Muscle of back (tissue), 13 donors: ENCODE measurements around the gene RBM44. TPM values are rescaled to one million over a fixed set of nuclear protein-coding genes. Genes with fewer than 3 reads are reported as not detected.
"Not testable (repeated sequence)": the region's sequence is repeated elsewhere in the genome, so short reads cannot be mapped to it uniquely, and the experiment has no call there.

ENCODE experiments used
- DNase-seq, 3 donors: peaks; one replicate each; pipeline versions ENCODE4 v3.0.0 to v3.0.0-alpha.2; 2013
- long read RNA-seq, 9 donors: transcript quantifications; one replicate each; lab custom pipeline, GENCODE V29; 2026
- polyA plus RNA-seq, 10 donors: library from polyadenylated mRNA; unstranded; fragments of 120-200 nt; gene quantifications; one replicate each; pipeline ENCODE4 v1.2.1, GENCODE V29; 2013; ENCODE audit not compliant: insufficient read length in 10 of 10

The RBM44 gene
- polyA plus RNA-seq, result 1 to 10 TPM in 3 of 10 donors, under 1 TPM in 7; 0.29 to 1.4 (median 0.66) TPM
- long read RNA-seq, donor 1, result 0 reads
- long read RNA-seq, donor 2, result 0 reads
- long read RNA-seq, donor 3, result 0 reads
- long read RNA-seq, donor 4, result 0 reads
- long read RNA-seq, donor 5, result 0 reads
- long read RNA-seq, donor 6, result 0 reads
- long read RNA-seq, donor 7, result 0 reads
- long read RNA-seq, donor 8, result 0 reads
- long read RNA-seq, donor 9, result 0 reads

- no peak for DNase-seq
These were observed at the start of gene RBM44 for GRCh38 chr2:237798236-237799059. RBM44 (plus strand) TSS chr2:237798779; CDS start chr2:237813610, 14,831 bp downstream.

- DNase-seq, result no peak
These were observed 49.6 kb upstream of the RBM44 start for GRCh38 chr2:237749002-237749401.

- DNase-seq, result no peak
These were observed 48.6 kb upstream of the RBM44 start for GRCh38 chr2:237749961-237750360.

DNA sequence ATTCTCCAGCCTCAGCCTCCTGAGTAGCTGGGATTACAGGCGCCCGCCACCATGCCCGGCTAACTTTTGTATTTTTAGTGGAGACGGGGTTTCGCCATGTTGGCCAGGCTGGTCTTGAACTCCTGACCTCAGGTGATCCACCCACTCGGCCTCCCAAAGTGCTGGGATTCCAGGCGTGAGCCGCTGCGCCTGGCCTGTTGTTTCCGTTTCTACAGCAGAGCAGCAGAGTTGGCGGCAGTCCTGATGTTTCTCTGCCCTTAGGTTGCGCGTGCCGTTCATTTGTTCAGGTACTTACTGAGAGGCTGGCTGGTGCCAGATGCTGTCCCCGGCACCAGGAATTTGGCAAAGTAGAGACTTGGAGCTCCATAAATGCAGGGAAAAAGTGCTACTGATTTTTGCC is 48.1 kb upstream of the RBM44 start:
- DNase-seq, result not testable (repeated sequence)

DNA sequence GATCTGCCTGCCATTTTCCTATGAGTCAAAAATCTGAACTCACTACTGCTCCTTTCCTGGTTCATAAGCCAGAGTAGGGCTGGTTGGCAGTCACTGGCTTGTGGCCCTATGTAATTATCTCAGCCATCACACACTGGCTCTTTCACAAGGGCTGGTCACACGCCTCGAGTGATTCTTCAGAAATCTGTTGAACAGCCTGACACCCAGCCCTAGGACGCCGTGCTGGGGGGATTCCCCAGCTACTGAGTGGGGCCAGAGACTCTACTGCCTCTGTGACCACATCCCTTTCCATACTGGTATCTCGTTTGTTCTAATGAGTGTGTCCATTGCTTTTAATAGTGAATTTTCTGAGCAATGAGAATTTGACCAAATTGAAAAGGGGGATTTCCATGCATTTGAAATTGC is 45.8 kb upstream of the RBM44 start:
- DNase-seq, result no peak

- no peak for DNase-seq
These were observed 44.4 kb upstream of the RBM44 start for GRCh38 chr2:237754182-237754581.

- no peak for DNase-seq
These were observed 43.8 kb upstream of the RBM44 start for GRCh38 chr2:237754626-237755248.

GRCh38 chr2:237757616-237758015 is 41.0 kb upstream of the RBM44 start:
- DNase-seq, result no peak

DNA sequence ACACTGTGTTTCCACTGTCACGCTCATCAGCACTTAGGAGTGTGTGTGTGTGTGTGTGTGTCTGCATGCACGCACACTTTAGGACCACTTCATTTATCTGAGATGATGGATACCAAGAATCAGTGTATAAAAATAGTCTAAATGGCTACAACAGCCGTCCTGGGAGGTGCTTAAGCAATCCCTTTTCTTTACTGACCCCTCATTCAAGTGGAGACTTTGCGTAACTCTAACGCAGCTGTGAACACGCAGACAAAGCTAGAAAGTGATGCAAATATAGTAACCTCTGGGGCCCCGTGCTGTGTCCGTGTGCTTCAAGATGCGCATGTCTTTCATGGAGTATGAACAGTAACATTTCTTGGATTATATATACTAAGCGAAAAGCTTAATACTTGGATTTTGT is 40.4 kb upstream of the RBM44 start:
- DNase-seq, result no peak

DNA sequence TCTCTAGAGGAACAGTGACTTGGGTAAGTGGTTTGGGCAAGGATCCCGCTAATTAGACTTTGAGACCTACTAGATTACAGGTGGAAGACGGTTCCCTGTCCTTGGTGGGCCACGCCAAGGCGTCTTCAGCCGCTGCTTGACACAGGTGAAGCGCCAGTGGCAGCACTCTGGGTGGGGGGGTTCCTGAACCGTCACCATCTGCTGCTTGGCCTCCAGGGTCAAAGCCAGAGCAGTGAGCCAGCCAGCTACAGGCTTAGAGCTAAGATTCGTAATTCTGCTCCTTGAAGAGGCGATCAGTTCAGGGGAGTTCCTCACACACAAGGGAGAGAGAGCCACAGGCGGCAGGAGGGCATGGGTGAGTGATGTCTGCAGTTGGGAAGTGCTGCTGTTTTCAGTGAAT is 39.4 kb upstream of the RBM44 start:
- DNase-seq, result no peak

DNA sequence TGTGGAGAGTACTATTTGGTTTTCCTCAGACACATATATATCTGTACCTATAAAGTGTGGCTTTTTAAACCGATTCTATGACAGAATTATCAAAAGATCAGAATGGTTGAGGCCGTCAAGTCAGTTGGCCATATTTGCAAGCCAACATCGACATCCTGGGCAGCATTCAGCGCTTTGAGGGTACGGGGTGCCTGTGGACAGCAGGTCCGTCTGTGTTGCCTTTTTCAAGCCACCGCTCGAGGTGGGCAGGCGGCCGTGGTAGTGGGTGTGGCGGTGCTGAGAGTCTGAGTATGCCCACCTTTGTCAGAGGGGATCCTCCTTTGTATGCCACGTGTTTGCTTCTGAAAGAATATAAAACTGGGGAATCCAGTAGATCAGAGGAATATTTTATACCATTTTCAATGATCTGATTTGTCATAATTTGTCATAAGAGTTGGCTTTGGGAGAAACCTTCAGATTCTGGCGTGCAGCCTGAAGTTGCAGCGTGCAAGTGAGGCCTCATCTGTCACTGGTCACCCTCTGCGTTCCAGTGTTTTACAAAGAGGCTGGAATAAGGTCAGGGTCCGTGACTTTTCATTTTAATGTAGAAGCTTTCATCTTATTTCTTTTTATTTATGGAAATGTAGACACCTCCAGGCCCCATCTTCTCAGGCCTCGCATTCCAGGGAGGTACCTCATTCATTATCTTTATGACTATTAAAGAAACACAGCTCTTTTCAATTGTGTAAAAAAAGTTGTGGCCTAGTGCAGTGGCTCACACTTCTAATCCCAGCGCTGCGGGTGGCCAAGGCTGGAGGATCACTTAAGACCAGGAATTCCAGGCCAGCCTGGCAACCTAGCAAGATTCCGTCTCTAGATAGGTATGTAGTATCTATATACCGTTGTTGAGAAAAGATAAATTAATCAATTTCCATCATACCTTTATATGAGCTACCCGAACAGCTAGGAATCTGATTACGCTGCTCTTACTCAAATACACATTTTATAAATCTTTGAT is 37.8 kb upstream of the RBM44 start:
- DNase-seq, result no peak

DNA sequence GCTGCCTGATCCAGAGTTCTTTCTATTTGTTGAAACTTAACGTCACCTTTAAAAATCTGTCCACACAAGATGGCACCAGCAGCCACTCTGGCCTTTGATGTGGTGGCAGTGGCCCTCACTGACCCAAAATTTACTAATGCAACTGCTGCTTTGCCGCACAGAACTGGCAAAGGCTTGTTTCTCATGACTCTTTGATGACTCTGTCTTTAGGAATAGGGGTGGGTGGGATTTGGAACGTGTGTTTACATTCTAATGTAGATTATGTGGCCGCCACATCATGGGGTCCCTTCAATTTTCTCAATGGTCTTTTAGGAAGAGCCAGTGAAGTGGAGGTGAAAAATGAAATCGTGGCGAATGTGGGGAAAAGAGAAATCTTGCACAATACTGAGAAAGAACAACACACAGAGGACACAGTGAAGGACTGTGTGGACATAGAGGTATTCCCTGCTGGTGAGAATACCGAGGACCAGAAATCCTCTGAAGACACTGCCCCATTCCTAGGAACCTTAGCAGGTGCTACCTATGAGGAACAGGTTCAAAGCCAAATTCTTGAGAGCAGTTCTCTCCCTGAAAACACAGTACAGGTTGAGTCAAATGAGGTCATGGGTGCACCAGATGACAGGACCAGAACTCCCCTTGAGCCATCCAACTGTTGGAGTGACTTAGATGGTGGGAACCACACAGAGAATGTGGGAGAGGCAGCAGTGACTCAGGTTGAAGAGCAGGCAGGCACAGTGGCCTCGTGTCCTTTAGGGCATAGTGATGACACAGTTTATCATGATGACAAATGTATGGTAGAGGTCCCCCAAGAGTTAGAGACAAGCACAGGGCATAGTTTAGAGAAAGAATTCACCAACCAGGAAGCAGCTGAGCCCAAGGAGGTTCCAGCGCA is 36.0 kb upstream of the RBM44 start:
- not testable (repeated sequence) for DNase-seq

- no peak for DNase-seq
These were observed 34.8 kb upstream of the RBM44 start for GRCh38 chr2:237763812-237764211.

- not testable (repeated sequence) for DNase-seq
These were observed 33.5 kb upstream of the RBM44 start for GRCh38 chr2:237765122-237765521.

DNA sequence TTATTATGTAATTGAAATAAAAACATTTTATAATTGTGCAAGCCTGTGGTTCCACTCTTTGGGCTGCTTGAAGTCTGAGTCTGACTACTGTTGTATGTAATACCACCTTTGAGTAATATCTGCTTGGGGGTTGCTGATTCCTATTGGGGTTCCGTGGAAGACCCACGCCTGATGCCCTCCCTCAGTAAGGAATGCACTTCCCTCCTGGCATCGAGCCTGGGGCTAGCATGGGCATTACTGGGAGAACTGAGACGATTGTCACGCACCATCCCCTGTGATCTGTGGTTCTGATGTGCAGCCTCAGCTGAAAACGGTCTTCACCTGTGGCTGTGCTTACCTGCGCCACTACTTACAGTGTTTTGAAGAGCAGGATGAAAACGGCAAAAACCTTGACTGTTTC is 32.7 kb upstream of the RBM44 start:
- no peak for DNase-seq

- DNase-seq, result no peak
These were observed 32.2 kb upstream of the RBM44 start for GRCh38 chr2:237766340-237766739.

GRCh38 chr2:237772513-237772912 is 26.1 kb upstream of the RBM44 start:
- no peak for DNase-seq

- DNase-seq, result no peak
These were observed 24.8 kb upstream of the RBM44 start for GRCh38 chr2:237773826-237774225.

DNA sequence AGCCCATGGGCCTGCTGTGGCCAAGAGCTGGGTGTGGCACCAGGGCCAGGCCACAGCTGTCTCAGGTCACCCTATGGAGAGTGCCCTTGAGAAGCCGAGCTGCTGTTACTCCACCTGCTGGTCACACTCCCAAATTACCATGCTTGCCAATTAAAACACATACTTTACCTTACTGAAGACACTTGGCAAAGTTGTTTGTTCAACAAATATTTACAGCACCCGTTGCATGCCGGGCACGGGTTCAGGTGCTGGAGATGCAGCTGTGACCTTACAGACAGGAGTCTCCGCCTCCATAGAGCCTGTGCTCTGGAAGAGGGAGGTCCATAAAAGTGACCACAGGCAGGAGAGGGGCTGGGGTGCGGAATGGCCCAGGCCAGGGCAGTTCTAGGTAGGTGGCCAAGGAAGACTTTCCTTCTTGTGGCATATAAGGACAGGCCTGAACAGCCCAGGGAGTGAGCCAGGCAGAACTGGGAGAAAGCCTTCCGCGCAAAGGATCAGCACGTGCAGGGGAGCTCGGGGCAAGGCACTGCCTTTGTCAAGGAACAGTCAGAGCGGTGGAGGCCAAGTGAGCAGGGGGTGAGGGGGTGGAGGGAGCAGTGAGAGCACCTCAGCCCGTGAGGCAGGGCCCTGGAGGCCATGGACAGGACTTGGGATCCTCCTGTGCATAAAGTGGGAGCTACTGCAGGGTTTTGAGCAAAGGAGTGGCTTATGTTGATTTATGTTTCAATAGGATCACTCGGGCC is 23.6 kb upstream of the RBM44 start:
- DNase-seq, result peak in 1 of 3 donors; percentile 19

GRCh38 chr2:237779521-237779920 is 19.1 kb upstream of the RBM44 start:
- no peak for DNase-seq
